SK-N-SH treated with all-trans-retinoic acid at 6 μM for 48 hours (cell line): ENCODE measurements around the gene SECISBP2.

Source experiments
- ARNTL ChIP-seq: fragments of 450-650 bp; formaldehyde crosslinking; IDR thresholded peaks from 2 replicates; pipeline ENCODE4 v1.5.0; 2020; ENCODE audit warnings: low read depth, mild to moderate bottlenecking, moderate library complexity, borderline replicate concordance
- BACH2 ChIP-seq: fragments of 250-450 bp; sonication (Bioruptor Pico); IDR thresholded peaks from 2 replicates; pipeline ENCODE4 v1.9.0; 2021; ENCODE audit warnings: mild to moderate bottlenecking, borderline replicate concordance
- CREB5 ChIP-seq: fragments of 250-450 bp; sonication (Bioruptor Pico); IDR thresholded peaks from 2 replicates; pipeline ENCODE4 v1.5.1; 2020; ENCODE audit warnings: low read depth, mild to moderate bottlenecking, moderate library complexity
- ISL1 ChIP-seq: fragments of 250-450 bp; sonication (Bioruptor Pico); IDR thresholded peaks from 2 replicates; pipeline ENCODE4 v2.1.2; 2022; ENCODE audit warnings: mild to moderate bottlenecking, moderate library complexity
- PATZ1 ChIP-seq: fragments of 250-450 bp; sonication (Bioruptor Pico); IDR thresholded peaks from 2 replicates; pipeline ENCODE4 v1.8.0; 2020; ENCODE audit warnings: mild to moderate bottlenecking, moderate library complexity, borderline replicate concordance
- PPARA ChIP-seq: fragments of 250-450 bp; sonication (Bioruptor Pico); IDR thresholded peaks from 2 replicates; pipeline ENCODE4 v1.5.0; 2020; ENCODE audit warnings: mild to moderate bottlenecking, borderline replicate concordance
- RARB ChIP-seq: fragments of 250-450 bp; sonication (Bioruptor Pico); IDR thresholded peaks from 2 replicates; pipeline ENCODE4 v1.8.0; 2021; ENCODE audit warnings: mild to moderate bottlenecking, moderate library complexity
- TSHZ2 ChIP-seq: fragments of 250-450 bp; sonication (Bioruptor Pico); IDR thresholded peaks from 2 replicates; pipeline ENCODE4 v1.5.0; 2020; ENCODE audit warnings: mild to moderate bottlenecking, moderate library complexity
- ZFP3 ChIP-seq: fragments of 250-450 bp; sonication (Bioruptor Pico); IDR thresholded peaks from 2 replicates; pipeline ENCODE4 v1.5.0; 2020; ENCODE audit warnings: mild to moderate bottlenecking, moderate library complexity
- ZFP30 ChIP-seq: fragments of 450-650 bp; formaldehyde crosslinking; IDR thresholded peaks from 2 replicates; pipeline ENCODE4 v1.5.0; 2022; ENCODE audit warnings: mild to moderate bottlenecking, moderate library complexity
- ZNF565 ChIP-seq: fragments of 450-650 bp; formaldehyde crosslinking; conservative IDR thresholded peaks from 2 replicates; pipeline ENCODE4 v1.5.0; 2020; ENCODE audit warnings: low read depth, mild to moderate bottlenecking, moderate library complexity

GRCh38 chr9:89386206-89386605, 67.9 kb downstream of the SECISBP2 start:
- TF ChIP-seq BACH2 (CRISPR knock-in tag) = no peak
- no peak for TF ChIP-seq ZFP3 (CRISPR knock-in tag)
- no peak for TF ChIP-seq ZFP30 (CRISPR knock-in tag)
- no peak for TF ChIP-seq CREB5
- TF ChIP-seq PPARA (CRISPR knock-in tag) = no peak
- TF ChIP-seq ZNF565 (CRISPR knock-in tag) = no peak
- TF ChIP-seq ISL1 = no peak
- no peak for TF ChIP-seq RARB (CRISPR knock-in tag)
- TF ChIP-seq ARNTL = no peak
- TF ChIP-seq PATZ1 (CRISPR knock-in tag) = no peak
- no peak for TF ChIP-seq TSHZ2 (CRISPR knock-in tag)
